GM12864 (cell line): ENCODE results near the gene CORO1A.
"Not testable (repeated sequence)": the region's sequence is repeated elsewhere in the genome, so short reads cannot be mapped to it uniquely, and the experiment has no call there.

ENCODE experiments used
- DNase-seq: peaks from one replicate; pipeline ENCODE4 v3.0.0-alpha.2; 2011; ENCODE audit warnings: low read depth
- H3K4me3 ChIP-seq: 2 replicates; pipeline ENCODE4 v1.5.1; 2011; ENCODE audit warnings: mild to moderate bottlenecking, low read depth, low read length, control low read depth

Gene CORO1A

DNA sequence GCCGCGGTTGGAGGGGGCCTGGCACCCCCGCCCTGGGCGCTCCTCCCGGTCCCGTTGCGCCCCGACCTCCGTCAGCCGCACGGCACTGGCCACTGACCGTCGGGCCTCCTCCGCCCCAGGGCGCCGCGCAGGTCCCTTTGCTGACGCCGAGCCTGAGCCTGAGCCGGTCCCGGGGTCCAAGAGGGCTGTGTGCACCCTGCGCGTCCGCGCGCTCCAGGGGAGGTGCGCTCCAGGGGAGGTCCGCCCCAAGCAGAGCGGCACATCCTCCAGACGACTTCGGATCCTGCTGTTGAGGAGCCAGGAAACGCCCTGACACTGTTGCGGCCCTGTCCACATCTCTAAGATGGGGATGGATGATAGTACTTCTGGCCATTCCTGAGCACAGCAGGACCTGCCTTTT, 22.9 kb downstream of the CORO1A start:
- not testable (repeated sequence) for DNase-seq
- peak overlapping the region; percentile 43; the same call in 1 of the 2 replicates for H3K4me3 ChIP-seq

DNA sequence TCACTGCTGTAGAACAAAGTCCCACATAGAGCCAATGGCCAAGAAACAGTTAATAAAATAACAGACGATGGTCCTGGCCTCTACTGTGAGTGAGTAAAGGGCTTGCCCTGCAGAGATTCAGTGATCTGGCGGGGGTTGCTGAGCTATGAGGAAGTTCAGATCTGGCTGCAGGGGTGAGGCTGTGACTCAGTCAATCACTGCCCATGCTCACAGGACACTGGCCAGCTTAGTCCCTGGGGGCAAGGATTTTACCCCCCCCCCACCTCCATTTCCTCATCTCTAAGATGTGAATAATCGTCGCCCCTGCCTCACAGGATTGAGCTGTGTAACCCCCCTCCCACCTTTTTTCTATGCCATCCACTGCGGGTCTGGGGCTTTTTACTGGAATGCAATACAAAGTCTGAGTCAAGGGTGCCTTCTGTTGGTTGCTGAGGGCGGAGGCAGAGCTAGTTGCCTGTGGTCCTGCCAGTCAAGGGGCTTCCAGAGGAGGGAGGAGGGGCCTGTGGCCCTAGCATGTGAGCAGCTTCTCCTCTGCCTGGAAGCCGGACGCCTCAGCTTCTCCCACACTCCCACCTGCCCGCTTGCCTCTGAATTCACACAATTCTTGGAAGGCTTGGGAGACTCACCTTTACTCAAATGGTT, 23.8 kb downstream of the CORO1A start:
- H3K4me3 ChIP-seq, DNase-seq: not testable (repeated sequence)

DNA sequence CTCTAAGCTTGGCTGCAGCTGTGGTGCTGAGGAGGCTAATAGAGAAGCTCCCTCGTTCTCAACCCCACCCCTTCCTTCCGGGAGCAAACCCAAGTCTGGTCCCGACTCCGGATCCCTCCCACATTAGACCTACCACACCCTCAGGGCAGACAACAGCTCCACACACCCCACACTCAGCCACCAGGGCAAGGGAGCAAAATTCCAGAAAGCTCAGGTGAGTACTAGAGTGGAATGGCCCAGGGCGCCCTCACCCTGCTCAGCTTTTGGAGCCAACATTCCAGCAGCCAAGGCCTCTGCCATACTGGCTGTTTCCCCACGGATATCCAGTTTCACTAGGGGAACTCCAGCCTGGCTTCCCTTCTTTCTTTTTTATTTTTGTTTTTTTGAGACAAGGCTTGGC, 25.6 kb downstream of the CORO1A start:
- DNase-seq, H3K4me3 ChIP-seq: not testable (repeated sequence)

DNA sequence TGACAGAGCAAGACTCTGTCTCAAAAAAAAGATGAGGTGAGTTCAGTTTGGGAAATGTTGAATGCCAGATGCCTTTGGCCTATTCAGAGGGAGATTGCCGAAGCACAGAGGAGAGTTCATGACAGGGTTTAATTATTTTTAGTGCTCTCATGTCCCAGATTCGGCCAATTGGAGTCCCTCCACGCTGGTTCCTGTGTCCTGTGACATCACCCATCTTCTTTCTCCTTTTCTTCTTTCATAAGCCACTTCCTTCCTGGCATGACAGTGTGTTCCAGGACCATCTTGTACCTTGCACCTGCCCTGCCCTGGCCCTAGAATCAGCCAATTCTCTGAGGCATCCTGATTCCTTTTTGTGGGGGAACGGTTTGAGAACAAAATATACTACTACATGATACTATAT, 28.0 kb downstream of the CORO1A start:
- not testable (repeated sequence) for DNase-seq, H3K4me3 ChIP-seq

DNA sequence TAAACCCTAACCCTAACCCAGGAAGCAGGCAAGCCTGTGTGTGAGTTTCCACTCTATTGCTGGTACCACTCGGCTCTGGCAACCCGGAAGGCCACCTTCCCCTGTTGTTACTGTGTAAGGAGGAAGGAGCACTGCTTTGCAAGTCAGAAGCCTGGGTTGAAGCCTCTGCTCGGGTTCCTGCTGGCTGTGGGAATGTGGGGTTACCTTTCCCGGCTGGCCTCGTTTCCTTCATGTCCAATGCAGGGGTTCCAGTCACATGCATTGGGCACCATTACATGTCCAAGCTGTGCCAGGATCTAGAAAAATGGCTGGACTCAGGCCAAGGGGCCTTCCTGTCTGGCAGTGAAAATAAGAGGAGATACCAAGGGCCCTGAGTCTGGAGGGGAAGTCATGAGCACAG, 33.7 kb downstream of the CORO1A start:
- not testable (repeated sequence) for DNase-seq

More for the DNA sequence above, 33.7 kb downstream of the CORO1A start:
- H3K4me3 ChIP-seq = not testable (repeated sequence)
